Spleen (tissue), 11 donors: ENCODE data around the gene MYH10. TPM values are rescaled to one million over a fixed set of nuclear protein-coding genes. Genes with fewer than 3 reads are reported as not detected.

ENCODE experiments used
- DNase-seq: peaks from one replicate; pipeline ENCODE4 v3.0.0-alpha.2; 2020
- H3K27ac ChIP-seq, 8 donors: fragments of 200-600 bp; sonication (generic) in 7 of 8; 1 replicate in 4 of 8; 2 replicates in 4 of 8; pipeline versions ENCODE4 v1.5.0 to v1.8.0; 2016 to 2021; ENCODE audit warnings: inconsistent platforms in 4 of 8, mild to moderate bottlenecking in 4 of 8, moderate library complexity in 1 of 8
- H3K27me3 ChIP-seq, 7 donors: fragments of 200-600 bp; sonication (generic) in 6 of 7; replicated peaks in 1 of 7; 1 replicate in 4 of 7; 2 replicates in 3 of 7; pipeline versions ENCODE4 v1.5.0 to v1.8.0; 2016 to 2021; ENCODE audit warnings: inconsistent platforms in 3 of 7, mild to moderate bottlenecking in 1 of 7
- H3K36me3 ChIP-seq, 6 donors: fragments of 200-600 bp; sonication (generic) in 5 of 6; 1 replicate in 4 of 6; 2 replicates in 2 of 6; pipeline versions ENCODE4 v1.5.0 to v1.8.0; 2016 to 2021; ENCODE audit warnings: inconsistent platforms in 2 of 6
- H3K4me1 ChIP-seq, 6 donors: fragments of 200-600 bp; sonication (generic) in 5 of 6; 1 replicate in 3 of 6; 2 replicates in 3 of 6; pipeline versions ENCODE4 v1.5.0 to v1.8.0; 2016 to 2021; ENCODE audit warnings: inconsistent platforms in 3 of 6
- H3K4me3 ChIP-seq, 8 donors: fragments of 200-600 bp; sonication (generic) in 7 of 8; 1 replicate in 4 of 8; 2 replicates in 4 of 8; pipeline versions ENCODE4 v1.5.0 to v1.8.0; 2016 to 2021; ENCODE audit warnings: inconsistent platforms in 4 of 8, mild to moderate bottlenecking in 4 of 8, moderate library complexity in 2 of 8
- H3K9me3 ChIP-seq, 8 donors: fragments of 200-600 bp; sonication (generic) in 7 of 8; 1 replicate in 4 of 8; 2 replicates in 4 of 8; pipeline versions ENCODE4 v1.5.0 to v1.8.0; 2016 to 2021; ENCODE audit warnings: inconsistent platforms in 4 of 8
- POLR2A ChIP-seq, 3 donors: fragments of 450-650 bp; IDR thresholded peaks; one replicate each; pipeline ENCODE4 v1.5.1; 2017; ENCODE audit warnings: antibody characterized with exemption in 3 of 3, mild to moderate bottlenecking in 1 of 3
- POLR2AphosphoS5 ChIP-seq, 3 donors: sonication (generic); formaldehyde crosslinking; IDR thresholded peaks; one replicate each; pipeline ENCODE4 v1.5.1; 2017; ENCODE audit warnings: antibody characterized with exemption in 3 of 3
- WGBS, 5 donors: extraction: QIAGEN DNeasy Blood & Tissue Kit in 3 of 5; methylation state at CpG; one replicate each; pipeline versions ENCODE4 v1.1.5 to v1.1.7; 2013 to 2018; 5-methylcytosine and 5-hydroxymethylcytosine counted together
- intact Hi-C: fragments of 100-400 bp; cut with DNase I; formaldehyde crosslinking; loops from one replicate; pipeline ENCODE4 v1.15.0; 2023; ENCODE audit warnings: low total_unique reads
- polyA plus RNA-seq, 3 donors: library from polyadenylated mRNA; stranded (reverse); fragments of 200-250 nt; gene quantifications; one replicate each; pipeline ENCODE4 v1.2.1, GENCODE V29; 2013
- total RNA-seq, 7 donors: library from RNA; depleted of rRNA in 3 of 7; stranded (reverse); fragments of >200 nt in 3 of 7; fragmentation: NEBNext Ultra II Directional in 4 of 7; extraction: Animal tissue kit (Norgen Biotek cat#: 25700) in 4 of 7; gene quantifications; one replicate each; pipeline versions ENCODE4 v1.1.0 to v1.2.1, GENCODE V29; 2016 to 2021
- TF ChIP-seq, protein P1 (sequence below), 11 experiments: fragments of 200-600 bp in 7 of 11; fragments of 450-650 bp in 4 of 11; sonication (generic) in 4 of 11; IDR thresholded peaks in 8 of 11; conservative IDR thresholded peaks in 3 of 11; 1 replicate in 7 of 11; 2 replicates in 4 of 11; pipeline versions ENCODE4 v1.4.0 to v1.8.0; 2016 to 2021; ENCODE audit warnings: antibody characterized with exemption in 11 of 11, inconsistent platforms in 4 of 11, mild to moderate bottlenecking in 1 of 11
- donor health status: healthy with polysubstance abuse.
- donor health status: DM: no; HTN: no; CAD: no; lungs with moderate emphysema.
- donor health status: DM: no; HTN: no; CAD: no.
- donor health status: Bipolar disorder and iron deficiency.
- donor health status: healthy.
- donor health status: DM: no; HTN: no; CAD: no.
- donor health status: DM: yes; HTN: yes; CAD: no.

MYH10 gene
- total and polyA plus RNA-seq, 10 donors: 1.0 to 14.4 (median 7.5) TPM

DNA sequence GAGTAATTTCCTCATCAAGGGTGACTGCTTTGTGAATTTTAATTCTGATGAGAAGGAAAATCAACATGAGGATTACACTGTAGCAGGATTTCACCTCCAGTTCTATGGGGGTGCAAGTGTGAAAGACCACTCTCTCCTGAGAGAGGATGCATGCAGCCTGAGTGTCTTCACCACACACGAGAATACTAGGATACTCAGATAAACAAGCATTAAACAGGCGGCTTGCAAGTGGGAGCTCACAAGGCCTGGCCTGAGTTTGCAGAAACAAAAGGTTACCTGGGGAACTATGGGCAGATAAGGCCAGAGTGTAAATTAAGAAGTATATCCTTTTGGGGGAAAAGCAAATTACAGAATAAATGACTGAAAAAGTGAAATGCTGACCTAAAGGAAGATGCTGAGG is 46.6 kb downstream of the MYH10 start:
- H3K36me3 ChIP-seq: no peaks in the 10 kb centered on the region
- no peak overlapping the region for H3K27ac ChIP-seq
- H3K27me3 ChIP-seq: peaks cover 0 to 7% (median 0%) of the 10 kb centered on the region in 7 donors
- intact Hi-C loops: no loop called here
- H3K4me3 ChIP-seq: no peak overlapping the region
- H3K9me3 ChIP-seq: no peaks in the 10 kb centered on the region
- no peaks in the 10 kb centered on the region for H3K4me1 ChIP-seq
- WGBS, 5 donors: 72 to 92% (median 89%) methylated on average over 2 of the region's 2 CpGs
- DNase-seq: no peak
- TF ChIP-seq, protein P1, sequence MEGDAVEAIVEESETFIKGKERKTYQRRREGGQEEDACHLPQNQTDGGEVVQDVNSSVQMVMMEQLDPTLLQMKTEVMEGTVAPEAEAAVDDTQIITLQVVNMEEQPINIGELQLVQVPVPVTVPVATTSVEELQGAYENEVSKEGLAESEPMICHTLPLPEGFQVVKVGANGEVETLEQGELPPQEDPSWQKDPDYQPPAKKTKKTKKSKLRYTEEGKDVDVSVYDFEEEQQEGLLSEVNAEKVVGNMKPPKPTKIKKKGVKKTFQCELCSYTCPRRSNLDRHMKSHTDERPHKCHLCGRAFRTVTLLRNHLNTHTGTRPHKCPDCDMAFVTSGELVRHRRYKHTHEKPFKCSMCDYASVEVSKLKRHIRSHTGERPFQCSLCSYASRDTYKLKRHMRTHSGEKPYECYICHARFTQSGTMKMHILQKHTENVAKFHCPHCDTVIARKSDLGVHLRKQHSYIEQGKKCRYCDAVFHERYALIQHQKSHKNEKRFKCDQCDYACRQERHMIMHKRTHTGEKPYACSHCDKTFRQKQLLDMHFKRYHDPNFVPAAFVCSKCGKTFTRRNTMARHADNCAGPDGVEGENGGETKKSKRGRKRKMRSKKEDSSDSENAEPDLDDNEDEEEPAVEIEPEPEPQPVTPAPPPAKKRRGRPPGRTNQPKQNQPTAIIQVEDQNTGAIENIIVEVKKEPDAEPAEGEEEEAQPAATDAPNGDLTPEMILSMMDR (IDR thresholded peaks at IDR 0.05 in 8 of 11, conservative IDR thresholded peaks at IDR 0.05 in 3 of 11): no peak
- TF ChIP-seq POLR2AphosphoS5 (IDR thresholded peaks at IDR 0.05) (no peak), POLR2A (IDR thresholded peaks at IDR 0.05) (no peak)

DNA sequence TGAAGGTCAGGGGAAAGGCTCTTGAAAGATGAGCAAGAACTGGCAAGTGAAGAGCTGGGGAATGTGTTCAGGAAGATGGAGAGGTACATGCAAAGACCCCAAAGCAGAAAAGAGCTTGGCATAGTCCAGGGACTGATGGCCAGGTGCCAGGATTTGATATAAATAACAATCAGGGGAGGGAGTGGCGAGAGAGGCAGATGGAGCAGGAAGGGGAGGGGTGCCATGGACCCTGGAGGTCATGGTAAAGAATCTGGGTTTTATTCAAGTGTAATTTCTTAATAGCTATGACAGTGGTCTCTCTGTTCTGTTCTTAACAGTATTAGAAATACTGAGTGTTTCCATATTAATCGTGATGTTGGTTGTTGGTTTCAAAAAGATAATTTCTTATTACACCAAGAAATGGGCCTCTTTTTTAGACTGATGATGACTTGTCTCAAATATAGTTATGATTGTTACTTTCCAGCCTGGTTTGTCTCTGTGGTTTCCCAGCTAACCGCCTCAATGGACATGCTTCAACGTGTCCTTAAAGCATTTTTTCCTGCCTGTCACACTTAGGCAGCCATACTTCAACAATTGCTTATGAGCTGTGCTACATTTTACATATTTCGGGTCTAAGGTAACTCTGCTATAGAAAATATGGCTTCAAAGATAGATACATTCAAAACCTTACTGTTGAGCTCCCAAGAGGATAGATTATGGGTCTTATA is 49.4 kb downstream of the MYH10 start:
- DNase-seq: no peak
- no peaks in the 10 kb centered on the region for H3K4me1 ChIP-seq
- TF ChIP-seq POLR2AphosphoS5 (IDR thresholded peaks at IDR 0.05): no peak
- TF ChIP-seq POLR2A (IDR thresholded peaks at IDR 0.05): no peak
- TF ChIP-seq, protein P1 (IDR thresholded peaks at IDR 0.05 in 8 of 11, conservative IDR thresholded peaks at IDR 0.05 in 3 of 11): no peak

DNA sequence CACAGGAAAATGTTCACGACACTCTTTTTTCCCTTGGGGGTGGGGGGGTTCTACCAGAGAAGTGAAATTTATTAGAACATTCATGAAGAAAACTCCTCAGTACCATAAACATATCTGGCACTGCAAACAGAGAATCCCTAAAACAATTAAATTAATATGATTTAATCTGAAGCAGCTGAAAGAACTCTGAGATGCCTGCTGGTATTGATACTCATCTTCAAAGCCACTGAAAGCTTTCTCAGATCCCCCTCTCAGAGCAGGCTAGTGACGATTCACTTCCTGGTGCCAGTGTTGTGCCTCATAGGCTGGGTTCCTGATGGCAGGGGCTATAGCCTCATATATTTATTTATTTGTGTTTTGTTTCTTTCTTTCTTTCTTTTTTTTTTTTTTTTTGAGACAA is 52.7 kb downstream of the MYH10 start:
- intact Hi-C loops: no loop called here

More for the DNA sequence above, 49.4 kb downstream of the MYH10 start:
- no peaks in the 10 kb centered on the region for H3K27me3 ChIP-seq
- H3K27ac ChIP-seq: no peak overlapping the region
- intact Hi-C loops: no loop called here
- no peak overlapping the region for H3K4me3 ChIP-seq
- H3K36me3 ChIP-seq: no peaks in the 10 kb centered on the region
- no peaks in the 10 kb centered on the region for H3K9me3 ChIP-seq
- 52 to 66% (median 54%) methylated on average over 5 of the region's 5 CpGs for WGBS, 5 donors

DNA sequence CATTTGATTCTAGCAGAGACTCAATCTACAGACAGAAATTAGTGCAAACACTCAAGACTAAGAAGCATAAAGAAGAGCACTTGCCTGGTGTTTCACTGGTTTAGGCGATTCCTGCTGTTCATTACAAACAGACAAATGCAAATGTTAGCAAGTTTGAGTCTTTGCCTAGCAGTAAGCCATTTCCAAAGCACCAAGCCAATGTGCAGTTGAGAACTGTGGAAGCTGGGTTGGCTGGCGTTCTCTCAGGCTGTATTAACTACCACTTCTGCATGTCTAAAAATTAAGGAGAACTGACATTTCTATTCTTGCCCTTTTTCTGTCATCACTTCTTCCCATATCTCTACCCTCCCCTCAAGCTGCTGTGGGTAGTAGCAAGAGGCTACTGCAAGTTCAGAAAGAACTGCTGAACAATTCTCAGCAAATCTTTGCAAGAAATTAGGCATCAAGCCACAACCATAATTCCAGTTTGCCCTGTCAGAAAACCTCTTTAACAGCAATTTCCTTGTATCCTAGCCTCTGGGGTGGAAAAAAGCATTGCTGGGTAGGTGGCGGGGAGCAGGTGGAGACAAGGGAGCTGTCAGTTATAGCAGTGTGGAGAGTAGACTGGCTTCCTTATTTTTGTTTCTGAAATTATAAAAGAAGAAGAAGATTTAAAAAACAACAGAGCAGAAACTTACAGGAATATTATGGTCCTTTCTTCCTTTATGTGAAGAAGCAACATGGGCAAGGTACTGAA is 53.8 kb downstream of the MYH10 start:
- Histone ChIP-seq H3K4me3 (no peak overlapping the region), H3K27ac (no peak overlapping the region), H3K9me3 (no peaks in the 10 kb centered on the region), H3K4me1 (no peaks in the 10 kb centered on the region), H3K27me3 (peaks cover 0 to under 1% (median 0%) of the 10 kb centered on the region in 7 donors), H3K36me3 (no peaks in the 10 kb centered on the region)
- intact Hi-C loops: no loop called here
- TF ChIP-seq POLR2A (IDR thresholded peaks at IDR 0.05) (no peak), POLR2AphosphoS5 (IDR thresholded peaks at IDR 0.05) (no peak)
- TF ChIP-seq, protein P1 (IDR thresholded peaks at IDR 0.05 in 8 of 11, conservative IDR thresholded peaks at IDR 0.05 in 3 of 11): no peak
- no peak for DNase-seq
- 81 to 96% (median 89%) methylated on average over 3 of the region's 3 CpGs for WGBS, 5 donors

More for the DNA sequence above, 52.7 kb downstream of the MYH10 start:
- Histone ChIP-seq H3K4me1 (no peaks in the 10 kb centered on the region), H3K27me3 (no peaks in the 10 kb centered on the region), H3K9me3 (no peaks in the 10 kb centered on the region), H3K4me3 (no peak overlapping the region), H3K36me3 (no peaks in the 10 kb centered on the region), H3K27ac (no peak overlapping the region)
- DNase-seq: no peak
- 55 to 72% (median 67%) methylated on average over 2 of the region's 2 CpGs for WGBS, 5 donors
- TF ChIP-seq POLR2AphosphoS5 (IDR thresholded peaks at IDR 0.05): no peak
- TF ChIP-seq POLR2A (IDR thresholded peaks at IDR 0.05): no peak
